SJSA1 (cell line): ENCODE data around the gene CHST3. TPM values are rescaled to one million over a fixed set of nuclear protein-coding genes. Genes with fewer than 3 reads are reported as not detected.

Experiments
- DNase-seq, 2 experiments: peaks; one replicate each; pipeline ENCODE4 v3.0.0-alpha.2; 2015 to 2020; ENCODE audit warnings: low spot score in 2 of 2, low read depth in 1 of 2
- H3K27ac ChIP-seq: fragments of 250-450 bp; sonication (Bioruptor Pico); 2 replicates; pipeline ENCODE4 v1.5.1; 2020; ENCODE audit warnings: mild to moderate bottlenecking, moderate library complexity
- H3K27me3 ChIP-seq: fragments of 250-450 bp; sonication (Bioruptor Pico); replicated peaks from 2 replicates; pipeline ENCODE4 v1.5.1; 2020; ENCODE audit warnings: mild to moderate bottlenecking, moderate library complexity
- H3K36me3 ChIP-seq: fragments of 250-450 bp; sonication (Bioruptor Pico); 2 replicates; pipeline ENCODE4 v1.5.1; 2020; ENCODE audit warnings: mild to moderate bottlenecking
- H3K4me1 ChIP-seq: fragments of 250-450 bp; sonication (Bioruptor Pico); replicated peaks from 2 replicates; pipeline ENCODE4 v1.6.1; 2021; ENCODE audit warnings: mild to moderate bottlenecking
- H3K4me3 ChIP-seq: fragments of 250-450 bp; sonication (Bioruptor Pico); 2 replicates; pipeline ENCODE4 v1.5.1; 2020; ENCODE audit warnings: mild to moderate bottlenecking
- H3K9me3 ChIP-seq: fragments of 250-450 bp; sonication (Bioruptor Pico); replicated peaks from 2 replicates; pipeline ENCODE4 v1.5.1; 2020; ENCODE audit warnings: mild to moderate bottlenecking
- total RNA-seq: library from RNA; depleted of rRNA; stranded (reverse); fragments of >200 nt; shearing (Covaris generic); gene quantifications from 2 replicates; pipeline ENCODE4 v1.2.3, GENCODE V29; 2014; rRNA removed

The CHST3 gene
- total RNA-seq, 1 experiment from 2014 or later: 27.4 TPM

GRCh38 chr10:72056113-72056512 lies 91.9 kb downstream of the CHST3 start:
- no peak overlapping the region for H3K4me3 ChIP-seq
- no peaks in the 10 kb centered on the region for H3K27me3 ChIP-seq
- H3K36me3 ChIP-seq: no peaks in the 10 kb centered on the region
- no peak overlapping the region for H3K27ac ChIP-seq
- H3K4me1 ChIP-seq: no peaks in the 10 kb centered on the region
- H3K9me3 ChIP-seq: no peaks in the 10 kb centered on the region
- no peak for DNase-seq

- no peaks in the 10 kb centered on the region for H3K9me3 ChIP-seq
- no peak overlapping the region for H3K4me3 ChIP-seq
- H3K4me1 ChIP-seq: peaks cover 4% of the 10 kb centered on the region
- H3K27ac ChIP-seq: no peak overlapping the region
- H3K36me3 ChIP-seq: no peaks in the 10 kb centered on the region
- no peak for DNase-seq
- H3K27me3 ChIP-seq: no peaks in the 10 kb centered on the region
Observed at GRCh38 chr10:72056932-72057751, 92.9 kb downstream of the CHST3 start.

GRCh38 chr10:72058347-72058898 lies 94.2 kb downstream of the CHST3 start:
- Histone ChIP-seq H3K9me3 (no peaks in the 10 kb centered on the region), H3K27ac (no peak overlapping the region), H3K36me3 (no peaks in the 10 kb centered on the region), H3K27me3 (no peaks in the 10 kb centered on the region), H3K4me3 (no peak overlapping the region), H3K4me1 (peaks cover 10% of the 10 kb centered on the region)
- DNase-seq: no peak

- Histone ChIP-seq H3K27ac (no peak overlapping the region), H3K4me3 (no peak overlapping the region), H3K36me3 (no peaks in the 10 kb centered on the region), H3K27me3 (no peaks in the 10 kb centered on the region), H3K4me1 (peaks cover 10% of the 10 kb centered on the region), H3K9me3 (no peaks in the 10 kb centered on the region)
- DNase-seq: no peak
Observed at GRCh38 chr10:72058989-72059842, 95.0 kb downstream of the CHST3 start.

GRCh38 chr10:72059843-72060822 lies 95.9 kb downstream of the CHST3 start:
- Histone ChIP-seq H3K27ac (no peak overlapping the region), H3K4me1 (peaks cover 10% of the 10 kb centered on the region), H3K9me3 (no peaks in the 10 kb centered on the region), H3K4me3 (no peak overlapping the region), H3K36me3 (no peaks in the 10 kb centered on the region), H3K27me3 (no peaks in the 10 kb centered on the region)
- no peak for DNase-seq

GRCh38 chr10:72061491-72061890 lies 97.3 kb downstream of the CHST3 start:
- DNase-seq: no peak
- Histone ChIP-seq H3K9me3 (no peaks in the 10 kb centered on the region), H3K36me3 (no peaks in the 10 kb centered on the region), H3K4me1 (peaks cover 10% of the 10 kb centered on the region), H3K27me3 (no peaks in the 10 kb centered on the region), H3K4me3 (no peak overlapping the region), H3K27ac (no peak overlapping the region)

GRCh38 chr10:72061930-72062329 lies 97.7 kb downstream of the CHST3 start:
- DNase-seq: no peak
- H3K36me3 ChIP-seq: no peaks in the 10 kb centered on the region
- H3K9me3 ChIP-seq: no peaks in the 10 kb centered on the region
- peaks cover 10% of the 10 kb centered on the region for H3K4me1 ChIP-seq
- H3K27me3 ChIP-seq: no peaks in the 10 kb centered on the region
- H3K4me3 ChIP-seq: no peak overlapping the region
- H3K27ac ChIP-seq: no peak overlapping the region

- no peak overlapping the region for H3K27ac ChIP-seq
- H3K9me3 ChIP-seq: no peaks in the 10 kb centered on the region
- H3K27me3 ChIP-seq: no peaks in the 10 kb centered on the region
- H3K4me1 ChIP-seq: peaks cover 10% of the 10 kb centered on the region
- no peak overlapping the region for H3K4me3 ChIP-seq
- no peak for DNase-seq
- H3K36me3 ChIP-seq: no peaks in the 10 kb centered on the region
Observed at GRCh38 chr10:72062382-72062781, 98.2 kb downstream of the CHST3 start.

Other genes starting within 250 kb of the CHST3 start
- not detected in 2 replicates for gene C10orf105, start 244.6 kb upstream of the CHST3 start, total RNA-seq
- 32.5 and 36.4 TPM in 2 replicates for gene VSIR, start 190.9 kb upstream of the CHST3 start, total RNA-seq
- gene PSAP, start 113.1 kb upstream of the CHST3 start, total RNA-seq: 251 and 322 TPM in 2 replicates
- not detected in 2 replicates for gene SPOCK2, start 124.2 kb downstream of the CHST3 start, total RNA-seq